K562 (cell line): ENCODE results near the gene POLD4. TPM values are rescaled to one million over a fixed set of nuclear protein-coding genes. Genes with fewer than 3 reads are reported as not detected.

ENCODE experiments used
- ARID3A ChIP-seq: IDR thresholded peaks from 2 replicates; pipeline ENCODE4 v1.6.1; 2012; ENCODE audit warnings: low read depth, low read length, improper control_type of control experiment, borderline replicate concordance
- CBX1 ChIP-seq: sonication (generic); IDR thresholded peaks from 2 replicates; pipeline ENCODE4 v1.6.1; 2016; ENCODE audit warnings: antibody characterized with exemption, low read depth, mild to moderate bottlenecking
- E2F6 ChIP-seq, 2 experiments: IDR thresholded peaks; 2 replicates each; pipeline ENCODE4 v1.6.1; 2011; ENCODE audit warnings: borderline replicate concordance in 1 of 2, control low read depth in 1 of 2, low read depth in 1 of 2, low read length in 1 of 2, mild to moderate bottlenecking in 1 of 2, mixed read lengths in 1 of 2, moderate library complexity in 1 of 2; ENCODE audit not compliant: insufficient read depth in 1 of 2, insufficient read length in 1 of 2, poor library complexity in 1 of 2, severe bottlenecking in 1 of 2; ENCODE audit errors: extremely low read depth in 1 of 2
- E2F8 ChIP-seq: fragments of 450-650 bp; IDR thresholded peaks from 2 replicates; pipeline ENCODE4 v1.7.1; 2018; ENCODE audit warnings: mild to moderate bottlenecking, low read depth; ENCODE audit not compliant: partially characterized antibody
- FOXP4 ChIP-seq: sonication (generic); formaldehyde crosslinking; IDR thresholded peaks from 2 replicates; pipeline ENCODE4 v1.8.0; 2022; ENCODE audit warnings: mild to moderate bottlenecking, missing genetic modification reagents, borderline replicate concordance
- HMGXB4 ChIP-seq: sonication (generic); formaldehyde crosslinking; IDR thresholded peaks from 2 replicates; pipeline ENCODE4 v1.8.1; 2023; ENCODE audit warnings: mild to moderate bottlenecking, missing genetic modification reagents
- PHF20 ChIP-seq: fragments of 450-650 bp; IDR thresholded peaks from 2 replicates; pipeline ENCODE4 v1.6.1; 2018; ENCODE audit not compliant: partially characterized antibody
- PYGO2 ChIP-seq: fragments of 450-650 bp; IDR thresholded peaks from 2 replicates; pipeline ENCODE4 v1.6.1; 2016; ENCODE audit warnings: mild to moderate bottlenecking, missing genetic modification characterization, moderate library complexity, missing compliant biosample characterization
- SMAD3 ChIP-seq: fragments of 450-650 bp; formaldehyde crosslinking; conservative IDR thresholded peaks from 2 replicates; pipeline ENCODE4 v1.4.0; 2020; ENCODE audit warnings: mild to moderate bottlenecking
- UBTF ChIP-seq, 2 experiments: IDR thresholded peaks; 2 replicates each; pipeline ENCODE4 v1.6.1; 2012; ENCODE audit warnings: improper control_type of control experiment in 2 of 2, low read depth in 2 of 2, low read length in 2 of 2, borderline replicate concordance in 1 of 2
- ZBTB1 ChIP-seq: sonication (generic); formaldehyde crosslinking; IDR thresholded peaks from 2 replicates; pipeline ENCODE4 v1.8.1; 2023; ENCODE audit warnings: missing genetic modification reagents, low read depth, mild to moderate bottlenecking, borderline replicate concordance
- ZKSCAN1 ChIP-seq: fragments of 150-350 bp; IDR thresholded peaks from 2 replicates; pipeline ENCODE4 v1.6.1; 2016; ENCODE audit warnings: low read depth, low read length
- polyA plus RNA-seq, 8 experiments: library from polyadenylated mRNA; depleted of rRNA in 4 of 8; stranded (reverse) in 5 of 8; unstranded in 3 of 8; fragments of >200 nt; fragmentation: Nextera tagmentation in 2 of 8; fragmentation: Illumina TruSeq in 1 of 8; extraction: Ambion mirVana in 2 of 8; extraction: Trizol in 1 of 8; gene quantifications; 2 replicates each; pipeline versions ENCODE4 v1.2.1 to v1.2.3, GENCODE V29; 2011 to 2014; ENCODE audit warnings: inconsistent platforms in 1 of 8, missing spikeins in 1 of 8
- total RNA-seq, 7 experiments: library from RNA; depleted of rRNA in 6 of 7; stranded (reverse); fragments of >200 nt in 6 of 7; fragmentation: Illumina TruSeq in 2 of 7; extraction: Trizol in 2 of 7; gene quantifications; 2 replicates each; pipeline versions ENCODE4 v1.2.1 to v1.2.3, GENCODE V29; 2011 to 2021; ENCODE audit warnings: low replicate concordance in 1 of 7

POLD4 gene
- total and polyA plus RNA-seq, 9 of the 15 experiments (the other 6 are each of a cell fraction or from before 2014, with no cell fraction given): 5.8 to 64.5 (median 18.3) TPM

- TF ChIP-seq E2F8 (no peak), E2F6 (IDR thresholded peaks at IDR 0.05; ENCODE audit: borderline replicate concordance in 1 of 2, extremely low read depth in 1 of 2, insufficient read depth in 1 of 2, insufficient read length in 1 of 2, low read depth in 1 of 2, low read length in 1 of 2, poor library complexity in 1 of 2, severe bottlenecking in 1 of 2) (no peak), FOXP4 (0 out of 2 replicates have a peak, but pooled peaks have one; percentile 49), SMAD3 (CRISPR knock-in tag) (peak; percentile 55; the same call in 1 of the 2 replicates), HMGXB4 (CRISPR knock-in tag) (no peak), PYGO2 (tag) (0 out of 2 replicates have a peak, but pooled peaks have one; percentile 40), CBX1 (0 out of 2 replicates have a peak, but pooled peaks have one; percentile 41), PHF20 (no peak), UBTF (IDR thresholded peaks at IDR 0.05; ENCODE audit: borderline replicate concordance in 1 of 2, low read depth in 2 of 2, low read length in 2 of 2) (no peak), ZKSCAN1 (no peak), ZBTB1 (no peak), ARID3A (no peak)
Measured at GRCh38 chr11:67382276-67383136, 29.2 kb upstream of the POLD4 start (continued).
